Daoy (cell line): ENCODE data around the gene EOLA1. TPM values are rescaled to one million over a fixed set of nuclear protein-coding genes. Genes with fewer than 3 reads are reported as not detected.
"Not testable (repeated sequence)": the region's sequence is repeated elsewhere in the genome, so short reads cannot be mapped to it uniquely, and the experiment has no call there.

Source experiments
- DNase-seq: peaks from one replicate; pipeline ENCODE4 v3.0.0-alpha.2; 2015; ENCODE audit warnings: low read depth
- total RNA-seq: library from RNA; depleted of rRNA; stranded (reverse); fragments of >200 nt; shearing (Covaris generic); gene quantifications from 2 replicates; pipeline ENCODE4 v1.2.3, GENCODE V29; 2014; rRNA removed

Gene EOLA1
- total RNA-seq, result 7.4 and 12.7 TPM in 2 replicates

- DNase-seq, result peak; percentile 92
Observed at GRCh38 chrX:149540621-149541520, at the start of gene EOLA1. EOLA1 (plus strand) TSS chrX:149541012; CDS start chrX:149545631, 4,619 bp downstream.

DNA sequence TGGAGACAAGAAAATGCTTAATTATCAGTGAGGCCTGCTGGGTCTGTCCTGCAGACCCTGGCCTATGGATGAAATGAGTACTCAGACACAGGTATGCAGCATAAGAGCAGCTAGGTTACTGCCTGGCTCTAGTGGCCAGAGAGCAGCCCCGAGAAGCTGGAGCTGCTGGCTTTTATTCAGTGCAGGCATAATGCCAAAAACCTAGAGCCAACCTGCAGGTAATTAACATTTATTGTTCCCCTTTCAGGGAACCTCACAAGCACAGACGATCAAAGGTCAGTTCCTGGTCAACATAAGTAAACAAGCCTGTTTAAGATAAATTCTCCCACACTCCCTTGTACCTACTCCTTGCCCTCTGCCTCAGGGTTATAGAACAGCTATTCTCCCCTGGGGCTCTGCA lies 49.0 kb upstream of the EOLA1 start:
- DNase-seq, result no peak

GRCh38 chrX:149493567-149494562 lies 46.9 kb upstream of the EOLA1 start:
- DNase-seq, result no peak

- DNase-seq, result no peak
Observed at GRCh38 chrX:149494844-149495565, 45.8 kb upstream of the EOLA1 start.

DNA sequence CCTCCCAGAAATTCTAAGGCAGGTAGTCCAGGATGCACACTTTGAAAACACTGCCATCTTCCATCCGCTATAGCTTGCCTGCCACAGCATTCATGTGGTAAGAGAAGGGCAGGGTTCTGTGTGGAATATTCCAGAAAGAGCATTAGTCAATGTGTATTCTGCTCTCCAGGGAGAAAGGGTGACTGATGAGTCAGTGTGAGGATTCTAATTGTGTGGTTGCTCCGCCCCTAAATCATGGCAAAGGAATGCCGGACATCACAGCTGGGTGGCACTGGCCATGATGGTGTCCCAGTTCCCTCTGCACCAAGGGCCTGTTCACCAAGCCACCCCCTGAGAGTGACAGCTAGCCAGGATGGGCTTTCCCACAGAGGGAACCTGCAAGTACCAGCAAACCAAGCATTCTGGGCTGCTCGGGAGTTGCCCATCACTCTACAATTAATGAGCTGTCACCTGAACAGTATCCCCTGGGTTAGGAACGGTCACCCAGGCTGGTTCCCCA lies 45.2 kb upstream of the EOLA1 start:
- peak; percentile 84 for DNase-seq

DNA sequence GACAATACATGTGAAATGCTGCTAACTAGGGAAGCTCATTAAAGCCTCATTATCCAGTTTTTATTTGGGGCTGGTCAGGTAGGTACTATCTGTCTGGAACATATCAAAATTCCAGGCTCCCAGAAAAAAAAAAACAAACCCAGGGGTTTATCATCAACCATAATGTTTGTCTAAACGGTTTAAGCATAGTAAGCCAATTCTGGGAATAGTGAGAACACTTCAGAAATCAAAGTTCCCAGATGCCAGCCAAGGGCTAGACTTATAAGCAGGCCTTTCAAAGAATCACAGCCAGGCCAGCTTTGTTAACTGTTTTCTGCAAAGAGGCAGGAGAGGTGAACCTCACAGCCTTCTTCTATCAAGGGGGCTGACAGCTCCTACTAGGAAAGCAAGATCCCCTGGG lies 43.8 kb upstream of the EOLA1 start:
- no peak for DNase-seq

DNA sequence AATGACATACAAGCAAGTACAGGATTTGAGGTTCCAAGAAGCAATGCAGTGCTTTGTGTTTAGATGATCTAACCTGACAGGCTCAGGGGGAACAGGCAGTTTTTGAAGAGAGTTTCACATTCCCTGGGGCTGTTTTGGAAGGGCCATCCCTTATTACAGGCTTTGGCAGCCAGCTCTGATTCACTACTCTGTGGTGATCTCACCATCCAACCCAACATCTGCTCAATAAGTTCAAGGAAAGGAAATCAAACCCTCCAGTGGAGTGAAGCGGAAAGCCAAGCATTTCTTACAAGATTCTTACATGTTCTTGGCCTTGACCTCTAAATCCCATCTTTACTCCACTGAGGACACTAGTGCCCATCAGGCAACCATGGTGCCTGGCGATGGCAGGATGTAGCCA lies 43.2 kb upstream of the EOLA1 start:
- DNase-seq, result peak; percentile 59

GRCh38 chrX:149498767-149499166 lies 42.0 kb upstream of the EOLA1 start:
- DNase-seq, result no peak

GRCh38 chrX:149499766-149500165 lies 41.0 kb upstream of the EOLA1 start:
- no peak for DNase-seq

GRCh38 chrX:149502923-149503322 lies 37.9 kb upstream of the EOLA1 start:
- DNase-seq, result not testable (repeated sequence)

- DNase-seq, result peak; percentile 62
Observed at GRCh38 chrX:149503446-149503845, 37.4 kb upstream of the EOLA1 start.

DNA sequence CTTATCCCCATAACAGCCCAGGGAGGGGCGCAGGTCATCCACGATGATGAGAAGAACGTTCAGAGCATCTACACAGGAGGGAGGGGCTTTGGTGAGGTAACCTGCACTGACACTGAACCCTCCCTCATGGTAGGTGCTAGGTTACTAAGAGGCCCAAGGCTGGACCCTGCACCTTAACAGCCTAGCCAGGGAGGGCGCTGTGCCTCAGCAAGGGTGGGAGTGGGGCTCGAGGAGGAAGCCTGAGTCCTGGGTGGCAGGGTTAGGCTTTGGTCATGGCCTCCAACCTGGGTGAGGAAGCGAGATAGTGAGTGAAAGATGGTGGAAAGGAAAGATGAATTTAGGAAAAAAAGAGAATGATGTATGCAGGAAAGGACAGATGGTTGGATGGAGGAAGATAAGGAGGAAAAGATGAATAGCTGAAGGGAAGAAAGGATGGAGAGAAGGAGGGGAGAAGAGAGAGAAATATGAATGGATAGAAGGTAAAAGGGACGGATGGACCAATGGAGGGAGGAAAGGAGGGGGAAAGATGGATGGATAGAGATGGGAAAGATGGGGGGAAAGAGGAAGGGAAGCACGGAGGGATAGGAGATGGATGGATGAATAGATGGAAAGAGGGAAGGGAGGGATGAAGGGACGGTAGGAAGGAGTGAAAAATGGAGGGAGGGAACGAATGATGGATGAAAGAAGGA lies 36.4 kb upstream of the EOLA1 start:
- DNase-seq, result peak; percentile 58

- peak; percentile 87 for DNase-seq
Observed at GRCh38 chrX:149504915-149505651, 35.7 kb upstream of the EOLA1 start, which contains the start of gene IDS. IDS (minus strand) TSS chrX:149505306; CDS start chrX:149505137, 169 bp downstream.

DNA sequence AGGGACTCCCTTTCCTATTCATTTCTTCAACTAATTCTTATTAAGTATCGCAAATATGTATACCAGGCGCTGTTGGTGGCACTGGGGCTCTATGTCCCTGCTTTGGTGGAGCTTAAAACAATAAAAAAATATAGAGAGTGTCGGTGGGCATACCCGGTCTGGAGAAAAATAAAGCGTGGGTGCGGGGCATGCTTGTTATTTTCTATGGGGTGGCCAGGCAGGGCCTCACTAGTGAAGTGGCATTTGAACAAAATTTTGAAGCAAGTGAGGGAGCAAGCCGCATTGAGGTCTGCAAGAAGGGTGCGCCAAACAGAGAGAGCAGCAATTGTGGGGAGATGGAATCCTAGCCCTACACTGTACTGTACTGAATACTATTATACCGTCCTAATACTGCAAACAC lies 35.1 kb upstream of the EOLA1 start:
- DNase-seq, result no peak

DNA sequence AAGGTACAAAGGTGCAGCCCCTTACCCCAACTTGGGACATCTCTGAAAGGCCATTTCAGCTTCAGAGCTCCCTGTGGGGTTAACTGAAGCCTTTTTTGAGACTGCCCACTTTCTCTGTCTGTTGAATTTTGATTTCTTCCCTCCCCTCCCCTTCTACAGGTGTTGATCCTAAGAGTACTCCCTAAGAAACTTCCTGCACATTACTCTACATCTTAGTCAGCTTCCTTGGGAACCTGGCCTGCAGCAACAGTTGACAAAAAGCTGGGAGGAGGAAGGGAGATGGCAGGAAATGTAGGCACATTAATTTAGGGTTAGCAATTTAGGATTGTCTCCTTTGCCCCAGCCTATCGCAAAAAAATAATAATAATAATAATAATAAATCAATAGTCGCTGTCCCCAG lies 34.5 kb upstream of the EOLA1 start:
- DNase-seq, result no peak

DNA sequence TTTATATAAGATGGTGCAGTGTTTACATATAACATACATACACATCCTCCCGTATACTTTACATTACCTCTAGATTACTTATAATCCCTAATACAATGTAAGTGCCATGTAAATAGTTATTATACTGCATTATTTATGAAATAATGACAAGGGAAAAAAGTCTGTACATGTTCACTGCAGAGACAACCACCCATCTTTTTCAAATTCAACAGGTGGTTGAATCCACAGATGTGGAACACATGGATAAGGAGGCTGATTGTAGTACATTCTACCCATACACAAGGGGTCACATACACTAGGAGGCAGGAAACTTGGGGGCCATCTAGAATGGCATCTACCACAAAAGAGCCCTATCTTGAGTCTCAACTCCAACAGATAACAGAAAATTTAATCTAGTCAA lies 32.3 kb upstream of the EOLA1 start:
- DNase-seq, result no peak

GRCh38 chrX:149510386-149510785 lies 30.4 kb upstream of the EOLA1 start:
- DNase-seq, result peak; percentile 45

- no peak for DNase-seq
Observed at GRCh38 chrX:149511081-149511480, 29.7 kb upstream of the EOLA1 start.

DNA sequence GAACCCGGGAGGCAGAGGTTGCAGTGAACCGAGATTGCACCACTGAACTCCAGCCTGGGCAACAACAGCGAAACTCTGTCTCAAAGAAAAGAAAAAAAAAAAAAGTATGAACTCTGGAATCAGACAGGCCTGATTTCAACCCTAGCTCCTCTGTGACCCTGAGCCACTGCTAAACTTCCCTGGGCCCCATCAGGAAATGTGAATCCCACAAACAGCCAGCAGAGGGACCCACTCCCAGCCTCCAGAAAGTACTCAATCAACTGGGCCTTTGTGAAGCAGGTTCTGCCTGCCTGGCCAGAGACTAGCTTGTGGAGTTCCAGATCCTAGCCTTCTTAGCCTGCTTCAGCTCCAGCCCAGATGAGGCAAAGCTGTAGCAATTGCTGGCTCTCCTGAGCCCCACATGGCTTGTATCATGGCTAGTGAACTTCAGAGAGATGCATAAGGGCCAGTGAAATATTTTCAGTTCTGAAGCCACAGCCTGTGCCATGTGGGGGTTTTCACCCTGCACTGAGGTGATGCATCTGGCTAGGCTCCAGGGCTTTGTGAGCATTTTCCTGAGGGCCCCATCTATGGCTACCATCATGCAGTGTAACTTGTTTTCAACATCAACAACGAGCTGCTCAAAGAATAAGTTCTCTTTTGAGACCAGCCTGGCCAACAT lies 28.5 kb upstream of the EOLA1 start:
- peak; percentile 35 for DNase-seq
